ENCODE measurements around the gene EPC1.

Gene EPC1

DNA sequence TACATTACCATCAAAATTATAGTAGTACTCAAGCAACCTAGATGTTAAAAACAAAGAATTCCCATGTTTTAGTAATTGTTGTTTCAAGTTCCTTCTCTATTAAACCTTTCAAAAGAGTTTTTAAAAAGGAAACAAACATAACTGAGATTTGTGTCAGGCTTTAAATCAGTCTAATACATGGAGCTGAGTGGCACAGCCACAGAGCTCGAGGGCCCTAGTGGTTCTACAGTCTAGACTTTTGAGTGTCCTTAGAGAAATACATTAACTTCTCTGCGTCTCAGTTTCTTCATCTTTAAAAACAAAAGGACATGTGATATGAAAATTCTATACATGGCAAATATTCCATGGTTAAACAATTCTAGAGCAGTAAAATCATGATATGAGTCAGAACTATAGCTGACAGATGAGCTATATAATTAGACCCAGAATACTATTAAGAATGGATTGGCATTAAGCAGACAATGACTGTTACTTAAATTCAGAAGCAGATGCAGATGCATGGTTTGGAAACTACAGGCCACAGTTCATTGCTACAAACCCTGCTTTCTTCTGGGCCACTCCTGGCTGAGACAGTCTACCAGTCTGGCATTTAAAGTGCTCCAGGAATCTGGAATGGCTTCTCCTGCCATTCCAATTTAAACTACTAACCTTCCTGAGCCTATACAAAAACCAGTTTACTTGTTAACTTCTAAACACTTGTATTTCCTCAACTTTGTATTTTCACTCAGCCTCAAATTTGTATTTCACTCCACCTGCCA, 77.4 kb downstream of the EPC1 start:
- no peak overlapping the region for H3K4me2 ChIP-seq (ENCODE audit: low read depth, low read length)
- H3K9ac ChIP-seq (ENCODE audit: low read length): no peak overlapping the region
- H3K4me3 ChIP-seq (ENCODE audit: low read length): no peak overlapping the region
- peaks cover 14% of the 10 kb centered on the region for H3K36me3 ChIP-seq (replicated peaks; ENCODE audit: insufficient read depth, low read length)
- H2AFZ ChIP-seq (ENCODE audit: low read length): no peak overlapping the region
- H3K9me2 ChIP-seq (replicated peaks; ENCODE audit: insufficient read depth, low read length): no peaks in the 10 kb centered on the region
- H3K27ac ChIP-seq (ENCODE audit: low read length): no peak overlapping the region
- H3K79me2 ChIP-seq (ENCODE audit: low read length): peaks cover 4% of the 10 kb centered on the region
- no peak for DNase-seq
- H3K27me3 ChIP-seq (replicated peaks; ENCODE audit: insufficient read depth, low read length): no peaks in the 10 kb centered on the region
- 0 out of 2 replicates have a peak, but pooled peaks cover 3% of the 10 kb centered on the region for H3F3A ChIP-seq (ENCODE audit: insufficient read depth, low read length)
- no peaks in the 10 kb centered on the region for H4K20me1 ChIP-seq (ENCODE audit: insufficient read depth, low read length)
- TF ChIP-seq EZH2 (optimal IDR thresholded peaks at IDR 0.05; ENCODE audit: low read depth, low read length) (no peak), EZH2phosphoT487 (IDR thresholded peaks at IDR 0.05; ENCODE audit: low read length) (no peak), CTCF (IDR thresholded peaks at IDR 0.05; ENCODE audit: low read length) (no peak)
- no peaks in the 10 kb centered on the region for H3K4me1 ChIP-seq (ENCODE audit: low read length)
- no peaks in the 10 kb centered on the region for H3K9me3 ChIP-seq (replicated peaks; ENCODE audit: insufficient read depth, low read length)

- TF ChIP-seq EZH2 (optimal IDR thresholded peaks at IDR 0.05; ENCODE audit: low read depth, low read length) (no peak), EZH2phosphoT487 (IDR thresholded peaks at IDR 0.05; ENCODE audit: low read length) (no peak), CTCF (IDR thresholded peaks at IDR 0.05; ENCODE audit: low read length) (no peak)
- H3K36me3 ChIP-seq (replicated peaks; ENCODE audit: insufficient read depth, low read length): peaks cover 14% of the 10 kb centered on the region
These were observed 78.2 kb downstream of the EPC1 start for GRCh38 chr10:32268788-32269187.

GRCh38 chr10:32266979-32267378, 80.0 kb downstream of the EPC1 start:
- peaks cover 12% of the 10 kb centered on the region for H3K36me3 ChIP-seq (replicated peaks; ENCODE audit: insufficient read depth, low read length)
- H3F3A ChIP-seq (ENCODE audit: insufficient read depth, low read length): 0 out of 2 replicates have a peak, but pooled peaks cover 3% of the 10 kb centered on the region
- no peak overlapping the region for H3K27ac ChIP-seq (ENCODE audit: low read length)
- no peak overlapping the region for H3K4me2 ChIP-seq (ENCODE audit: low read depth, low read length)
- no peak for DNase-seq
- no peak overlapping the region for H3K9ac ChIP-seq (ENCODE audit: low read length)
- no peak overlapping the region for H2AFZ ChIP-seq (ENCODE audit: low read length)
- TF ChIP-seq EZH2phosphoT487 (IDR thresholded peaks at IDR 0.05; ENCODE audit: low read length): no peak
- H3K4me3 ChIP-seq (ENCODE audit: low read length): no peak overlapping the region
- H3K4me1 ChIP-seq (ENCODE audit: low read length): no peaks in the 10 kb centered on the region
- H4K20me1 ChIP-seq (ENCODE audit: insufficient read depth, low read length): no peaks in the 10 kb centered on the region
- no peaks in the 10 kb centered on the region for H3K9me3 ChIP-seq (replicated peaks; ENCODE audit: insufficient read depth, low read length)
- H3K79me2 ChIP-seq (ENCODE audit: low read length): no peaks in the 10 kb centered on the region
- H3K27me3 ChIP-seq (replicated peaks; ENCODE audit: insufficient read depth, low read length): no peaks in the 10 kb centered on the region
- no peaks in the 10 kb centered on the region for H3K9me2 ChIP-seq (replicated peaks; ENCODE audit: insufficient read depth, low read length)

More at GRCh38 chr10:32268788-32269187, 78.2 kb downstream of the EPC1 start:
- Histone ChIP-seq H3K4me3 (ENCODE audit: low read length) (no peak overlapping the region), H4K20me1 (ENCODE audit: insufficient read depth, low read length) (no peaks in the 10 kb centered on the region), H3K79me2 (ENCODE audit: low read length) (peaks cover 2% of the 10 kb centered on the region), H3K4me1 (ENCODE audit: low read length) (no peaks in the 10 kb centered on the region), H3K27me3 (replicated peaks; ENCODE audit: insufficient read depth, low read length) (no peaks in the 10 kb centered on the region), H2AFZ (ENCODE audit: low read length) (no peak overlapping the region), H3K9me3 (replicated peaks; ENCODE audit: insufficient read depth, low read length) (no peaks in the 10 kb centered on the region), H3K4me2 (ENCODE audit: low read depth, low read length) (no peak overlapping the region), H3F3A (ENCODE audit: insufficient read depth, low read length) (0 out of 2 replicates have a peak, but pooled peaks cover 3% of the 10 kb centered on the region), H3K27ac (ENCODE audit: low read length) (no peak overlapping the region), H3K9me2 (replicated peaks; ENCODE audit: insufficient read depth, low read length) (no peaks in the 10 kb centered on the region), H3K9ac (ENCODE audit: low read length) (no peak overlapping the region)
- no peak for DNase-seq

- H3K27ac ChIP-seq (ENCODE audit: low read length): no peak overlapping the region
- H3K9me2 ChIP-seq (replicated peaks; ENCODE audit: insufficient read depth, low read length): no peaks in the 10 kb centered on the region
- H3K79me2 ChIP-seq (ENCODE audit: low read length): no peaks in the 10 kb centered on the region
- no peaks in the 10 kb centered on the region for H3K27me3 ChIP-seq (replicated peaks; ENCODE audit: insufficient read depth, low read length)
- no peaks in the 10 kb centered on the region for H3K4me1 ChIP-seq (ENCODE audit: low read length)
- H3K36me3 ChIP-seq (replicated peaks; ENCODE audit: insufficient read depth, low read length): peaks cover 9% of the 10 kb centered on the region
- no peak overlapping the region for H3K4me2 ChIP-seq (ENCODE audit: low read depth, low read length)
- H4K20me1 ChIP-seq (ENCODE audit: insufficient read depth, low read length): no peaks in the 10 kb centered on the region
- no peak for DNase-seq
- no peak overlapping the region for H2AFZ ChIP-seq (ENCODE audit: low read length)
- no peak overlapping the region for H3K4me3 ChIP-seq (ENCODE audit: low read length)
- H3F3A ChIP-seq (ENCODE audit: insufficient read depth, low read length): 0 out of 2 replicates have a peak, but pooled peaks cover 3% of the 10 kb centered on the region
- H3K9ac ChIP-seq (ENCODE audit: low read length): no peak overlapping the region
- H3K9me3 ChIP-seq (replicated peaks; ENCODE audit: insufficient read depth, low read length): no peaks in the 10 kb centered on the region
- TF ChIP-seq CTCF (IDR thresholded peaks at IDR 0.05; ENCODE audit: low read length): no peak
- TF ChIP-seq EZH2 (optimal IDR thresholded peaks at IDR 0.05; ENCODE audit: low read depth, low read length): no peak
- TF ChIP-seq EZH2phosphoT487 (IDR thresholded peaks at IDR 0.05; ENCODE audit: low read length): no peak
These were observed 80.4 kb downstream of the EPC1 start for GRCh38 chr10:32266566-32266965.
